GM23248 (cell line): ENCODE measurements around the gene ELOB. TPM values are rescaled to one million over a fixed set of nuclear protein-coding genes. Genes with fewer than 3 reads are reported as not detected.

ENCODE experiments used
- DNase-seq: peaks from one replicate; pipeline ENCODE4 v3.0.0-alpha.2; 2015
- H2AFZ ChIP-seq: fragments of 200-600 bp; sonication (generic); 2 replicates; pipeline ENCODE4 v1.6.1; 2016; ENCODE audit warnings: antibody characterized with exemption
- H3F3A ChIP-seq: fragments of 200-600 bp; sonication (generic); 2 replicates; pipeline ENCODE4 v1.6.1; 2016; ENCODE audit warnings: mild to moderate bottlenecking, antibody characterized with exemption, mixed run types; ENCODE audit not compliant: insufficient read depth
- H3K27ac ChIP-seq: fragments of 200-600 bp; sonication (generic); 2 replicates; pipeline ENCODE4 v1.5.1; 2016; ENCODE audit warnings: mild to moderate bottlenecking
- H3K27me3 ChIP-seq: fragments of 200-600 bp; sonication (generic); replicated peaks from 2 replicates; pipeline ENCODE4 v1.6.1; 2016; ENCODE audit warnings: mild to moderate bottlenecking; ENCODE audit not compliant: insufficient read depth
- H3K36me3 ChIP-seq: fragments of 200-600 bp; sonication (generic); 2 replicates; pipeline ENCODE4 v1.6.1; 2016; ENCODE audit warnings: low read depth, mild to moderate bottlenecking
- H3K4me1 ChIP-seq: fragments of 200-600 bp; sonication (generic); 2 replicates; pipeline ENCODE4 v1.6.1; 2016; ENCODE audit warnings: mild to moderate bottlenecking; ENCODE audit not compliant: insufficient read depth
- H3K4me2 ChIP-seq: fragments of 200-600 bp; sonication (generic); one replicate; pipeline ENCODE4 v1.6.1; 2016; ENCODE audit warnings: mild to moderate bottlenecking; ENCODE audit not compliant: unreplicated experiment
- H3K4me3 ChIP-seq: fragments of 200-600 bp; sonication (generic); 2 replicates; pipeline ENCODE4 v1.5.1; 2016; ENCODE audit warnings: mild to moderate bottlenecking
- H3K79me2 ChIP-seq: fragments of 200-600 bp; sonication (generic); 2 replicates; pipeline ENCODE4 v1.6.1; 2016; ENCODE audit warnings: mild to moderate bottlenecking; ENCODE audit not compliant: insufficient read depth
- H3K9ac ChIP-seq: fragments of 200-600 bp; sonication (generic); 2 replicates; pipeline ENCODE4 v1.6.1; 2016; ENCODE audit warnings: mild to moderate bottlenecking
- H3K9me2 ChIP-seq: fragments of 200-600 bp; sonication (generic); 2 replicates; pipeline ENCODE4 v1.6.1; 2016; ENCODE audit warnings: mixed run types, mild to moderate bottlenecking, moderate library complexity; ENCODE audit not compliant: insufficient read depth
- H3K9me3 ChIP-seq: fragments of 200-600 bp; sonication (generic); one replicate; pipeline ENCODE4 v1.6.1; 2017; ENCODE audit warnings: low read depth
- H4K20me1 ChIP-seq: fragments of 200-600 bp; sonication (generic); 2 replicates; pipeline ENCODE4 v1.6.0; 2016; ENCODE audit not compliant: insufficient read depth
- EZH2 ChIP-seq: fragments of 200-600 bp; sonication (generic); IDR thresholded peaks from 2 replicates; pipeline ENCODE4 v1.6.1; 2018; ENCODE audit warnings: antibody characterized with exemption, mild to moderate bottlenecking; ENCODE audit not compliant: insufficient read depth, poor library complexity, severe bottlenecking
- EZH2phosphoT487 ChIP-seq: fragments of 200-600 bp; sonication (generic); IDR thresholded peaks from 2 replicates; pipeline ENCODE4 v1.6.1; 2018; ENCODE audit warnings: antibody characterized with exemption, moderate library complexity, mild to moderate bottlenecking, low read depth; ENCODE audit not compliant: insufficient read depth
- WGBS, 2 experiments: methylation state at CpG; one replicate each; pipeline ENCODE4 v1.1.6; 2015 to 2017; ENCODE audit warnings: low lambda C conversion rate in 2 of 2, low coverage in 1 of 2; ENCODE audit errors: missing lambda C conversion rate in 2 of 2; 5-methylcytosine and 5-hydroxymethylcytosine counted together
- in situ Hi-C: fragments of 300-500 bp; cut with MboI; formaldehyde crosslinking; loops from 2 replicates; pipeline ENCODE4 v1.15.0; 2020
- polyA plus RNA-seq: library from polyadenylated mRNA; unstranded; fragments of >200 nt; fragmentation: Nextera tagmentation; extraction: Ambion mirVana; gene quantifications from 2 replicates; pipeline ENCODE4 v1.2.1, GENCODE V29; 2016
- total RNA-seq: library from RNA; depleted of rRNA; stranded (reverse); fragments of >200 nt; shearing (Covaris generic); gene quantifications from 2 replicates; pipeline ENCODE4 v1.2.3, GENCODE V29; 2014

Gene ELOB
- total and polyA plus RNA-seq, 2 experiments from 2014 or later, result 320 to 565 TPM

DNA sequence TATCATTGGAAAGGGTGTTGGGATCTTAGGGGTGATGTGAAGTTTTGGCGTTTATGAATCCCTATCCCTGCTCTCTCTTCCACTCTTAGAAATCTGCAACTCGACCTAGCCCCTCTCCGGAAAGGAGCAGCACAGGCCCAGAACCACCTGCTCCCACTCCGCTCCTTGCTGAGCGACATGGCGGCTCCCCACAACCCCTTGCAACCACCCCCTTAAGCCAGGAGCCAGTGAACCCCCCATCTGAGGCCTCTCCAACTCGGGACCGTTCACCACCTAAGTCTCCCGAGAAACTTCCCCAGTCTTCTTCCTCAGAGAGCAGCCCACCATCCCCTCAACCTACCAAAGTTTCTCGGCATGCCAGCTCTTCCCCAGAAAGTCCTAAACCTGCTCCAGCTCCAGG is 15.6 kb downstream of the ELOB start:
- Histone ChIP-seq H3K9ac (no peak overlapping the region), H2AFZ (no peak overlapping the region), H3K9me3 (no peaks in the 10 kb centered on the region), H3K27ac (no peak overlapping the region), H3K4me3 (no peak overlapping the region), H3K4me2 (no peak overlapping the region), H3K36me3 (peaks cover 90% of the 10 kb centered on the region), H4K20me1 (peaks cover 25% of the 10 kb centered on the region; the same call in 1 of the 2 replicates), H3K27me3 (no peaks in the 10 kb centered on the region), H3K4me1 (0 out of 2 replicates have a peak, but pooled peaks cover 4% of the 10 kb centered on the region), H3K79me2 (peaks cover 100% of the 10 kb centered on the region), H3F3A (peaks cover 57% of the 10 kb centered on the region), H3K9me2 (no peaks in the 10 kb centered on the region)
- DNase-seq, result no peak
- WGBS, 2 experiments, result 98 to 99% methylated on average over 10 of the region's 10 CpGs
- in situ Hi-C loops, result no loop called here
- no peak for TF ChIP-seq EZH2
- no peak for TF ChIP-seq EZH2phosphoT487

DNA sequence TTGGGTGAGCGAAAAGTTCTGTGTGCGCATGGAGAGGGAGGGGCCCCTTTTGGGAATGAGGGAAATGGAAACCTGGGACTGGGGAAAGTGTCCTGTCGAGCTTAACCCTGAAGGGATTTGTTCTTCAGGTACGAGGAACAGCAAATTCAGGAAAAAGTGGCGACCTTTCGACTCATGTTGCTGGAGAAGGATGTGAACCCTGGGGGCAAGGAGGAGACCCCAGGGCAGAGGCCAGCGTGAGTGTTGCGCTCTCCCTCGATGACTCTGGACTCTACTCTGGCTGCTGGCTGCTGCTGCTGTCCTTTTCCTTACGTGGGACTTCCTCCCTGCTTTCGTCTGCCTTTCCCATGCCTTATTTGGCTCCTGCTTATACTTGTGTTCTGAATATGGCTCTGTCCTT is 19.7 kb downstream of the ELOB start:
- in situ Hi-C loops, result no loop called here
- Histone ChIP-seq H3K79me2 (peaks cover 95% of the 10 kb centered on the region), H3K27ac (no peak overlapping the region), H2AFZ (no peak overlapping the region), H3K9me3 (no peaks in the 10 kb centered on the region), H3K4me1 (peaks cover 18% of the 10 kb centered on the region), H3K9me2 (no peaks in the 10 kb centered on the region), H4K20me1 (peaks cover 50% of the 10 kb centered on the region), H3K9ac (no peak overlapping the region), H3K36me3 (peaks cover 48% of the 10 kb centered on the region), H3K4me3 (no peak overlapping the region), H3K4me2 (no peak overlapping the region), H3K27me3 (no peaks in the 10 kb centered on the region), H3F3A (peaks cover 64% of the 10 kb centered on the region)
- DNase-seq, result no peak
- TF ChIP-seq EZH2, result no peak
- no peak for TF ChIP-seq EZH2phosphoT487
- 92 to 95% methylated on average over 11 of the region's 11 CpGs for WGBS, 2 experiments

DNA sequence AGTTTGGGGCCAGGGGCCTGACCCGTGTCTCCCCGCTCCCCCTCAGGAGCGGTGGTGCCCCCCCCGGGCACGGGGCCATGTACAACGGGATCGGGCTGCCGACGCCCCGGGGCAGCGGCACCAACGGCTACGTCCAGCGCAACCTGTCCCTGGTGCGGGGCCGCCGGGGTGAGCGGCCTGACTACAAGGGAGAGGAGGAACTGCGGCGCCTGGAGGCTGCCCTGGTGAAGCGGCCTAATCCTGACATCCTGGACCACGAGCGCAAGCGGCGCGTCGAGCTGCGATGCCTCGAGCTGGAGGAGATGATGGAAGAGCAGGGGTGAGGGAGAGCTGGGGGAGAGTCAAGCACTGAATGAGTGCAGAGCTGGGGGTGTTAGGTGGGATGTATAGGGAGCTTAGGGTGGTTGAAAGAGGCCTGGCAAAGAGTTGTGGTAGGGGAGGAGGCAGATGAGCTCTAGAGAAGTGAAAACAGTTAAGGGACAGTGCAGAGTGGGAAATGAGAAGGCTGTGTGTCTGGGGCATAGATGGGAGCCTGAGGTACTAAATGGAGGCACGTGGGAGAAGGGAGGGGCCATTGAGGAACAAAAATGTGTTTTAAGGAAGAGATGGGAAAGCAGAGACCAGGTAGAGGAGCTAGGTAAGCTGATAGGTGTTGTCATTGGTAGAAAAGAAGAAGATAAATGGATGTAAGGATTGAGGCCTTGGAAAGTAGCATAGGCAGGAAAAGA is 20.6 kb downstream of the ELOB start:
- H3F3A ChIP-seq, result peaks cover 64% of the 10 kb centered on the region
- no peaks in the 10 kb centered on the region for H3K9me3 ChIP-seq
- peaks cover 50% of the 10 kb centered on the region for H4K20me1 ChIP-seq
- H3K79me2 ChIP-seq, result peaks cover 90% of the 10 kb centered on the region
- H2AFZ ChIP-seq, result no peak overlapping the region
- no peaks in the 10 kb centered on the region for H3K27me3 ChIP-seq
- no peak overlapping the region for H3K27ac ChIP-seq
- WGBS, 2 experiments, result 86 to 91% methylated on average over 23 to 30 of the region's 30 CpGs
- H3K4me2 ChIP-seq, result no peak overlapping the region
- peaks cover 39% of the 10 kb centered on the region for H3K36me3 ChIP-seq
- H3K4me3 ChIP-seq, result no peak overlapping the region
- DNase-seq, result no peak
- peaks cover 22% of the 10 kb centered on the region for H3K4me1 ChIP-seq
- in situ Hi-C loops, result no loop called here
- H3K9ac ChIP-seq, result no peak overlapping the region
- H3K9me2 ChIP-seq, result no peaks in the 10 kb centered on the region
- TF ChIP-seq EZH2 (no peak), EZH2phosphoT487 (no peak)

DNA sequence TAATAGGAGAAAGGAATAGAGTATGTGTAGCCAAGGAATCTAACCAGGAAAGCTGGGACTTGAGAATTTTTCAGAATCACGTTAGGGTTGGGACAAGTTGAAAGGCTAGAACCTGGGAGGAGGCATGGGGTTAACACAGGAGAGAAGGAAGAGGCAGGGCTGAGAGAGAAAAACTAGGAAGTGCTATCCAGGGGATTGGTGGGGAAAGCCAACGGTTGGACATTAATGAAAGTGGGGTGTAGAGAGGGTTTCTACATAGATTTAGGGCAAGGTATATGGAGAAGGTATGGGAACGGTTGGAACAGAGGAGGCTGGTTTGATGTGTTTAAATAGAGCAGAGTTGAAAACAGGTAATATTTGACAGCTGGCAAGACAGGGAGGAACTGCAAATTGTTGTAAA is 21.9 kb downstream of the ELOB start:
- Histone ChIP-seq H3K4me3 (peak overlapping the region; percentile 95), H3K27ac (peak overlapping the region; percentile 10; the same call in 1 of the 2 replicates), H3K79me2 (peaks cover 87% of the 10 kb centered on the region), H2AFZ (no peak overlapping the region), H3K27me3 (no peaks in the 10 kb centered on the region), H4K20me1 (peaks cover 42% of the 10 kb centered on the region), H3K4me1 (peaks cover 21% of the 10 kb centered on the region), H3F3A (peaks cover 53% of the 10 kb centered on the region; the same call in 1 of the 2 replicates), H3K9me3 (no peaks in the 10 kb centered on the region), H3K9me2 (no peaks in the 10 kb centered on the region), H3K4me2 (peak overlapping the region; percentile 98), H3K9ac (peak overlapping the region; percentile 94), H3K36me3 (peaks cover 26% of the 10 kb centered on the region)
- no peak for DNase-seq
- in situ Hi-C loops, result no loop called here
- TF ChIP-seq EZH2 (no peak), EZH2phosphoT487 (no peak)
- WGBS, 2 experiments, result 32 to 39% methylated on average over 3 of the region's 3 CpGs
